Effector memory CD4-positive, alpha-beta T cell (primary cell): Measurements from ENCODE around the gene FBXW11.

ENCODE experiments used
- DNase-seq, 3 donors: peaks; one replicate each; pipeline ENCODE4 v3.0.0-alpha.2; 2020
- H3K27ac ChIP-seq: 2 replicates; pipeline ENCODE4 v1.7.0; 2013; ENCODE audit warnings: mild to moderate bottlenecking, low read length, moderate library complexity; ENCODE audit not compliant: insufficient read depth, poor library complexity, severe bottlenecking
- H3K27me3 ChIP-seq: replicated peaks from 2 replicates; pipeline ENCODE4 v1.7.0; 2013; ENCODE audit warnings: mild to moderate bottlenecking, low read length; ENCODE audit not compliant: insufficient read depth, control insufficient read depth, poor library complexity, severe bottlenecking
- H3K36me3 ChIP-seq: 2 replicates; pipeline ENCODE4 v1.7.0; 2013; ENCODE audit warnings: mild to moderate bottlenecking, low read length, moderate library complexity; ENCODE audit not compliant: control insufficient read depth, insufficient read depth
- H3K4me1 ChIP-seq: 2 replicates; pipeline ENCODE4 v1.7.0; 2013; ENCODE audit warnings: low read length, mild to moderate bottlenecking; ENCODE audit not compliant: control insufficient read depth, insufficient read depth, poor library complexity, severe bottlenecking
- H3K4me3 ChIP-seq: 2 replicates; pipeline ENCODE4 v1.7.0; 2013; ENCODE audit warnings: low read length, low read depth, mild to moderate bottlenecking; ENCODE audit not compliant: insufficient read depth, poor library complexity, severe bottlenecking
- H3K9me3 ChIP-seq: 2 replicates; pipeline ENCODE4 v1.7.0; 2013; ENCODE audit warnings: mild to moderate bottlenecking, low read length, moderate library complexity; ENCODE audit not compliant: control insufficient read depth

FBXW11 gene

DNA sequence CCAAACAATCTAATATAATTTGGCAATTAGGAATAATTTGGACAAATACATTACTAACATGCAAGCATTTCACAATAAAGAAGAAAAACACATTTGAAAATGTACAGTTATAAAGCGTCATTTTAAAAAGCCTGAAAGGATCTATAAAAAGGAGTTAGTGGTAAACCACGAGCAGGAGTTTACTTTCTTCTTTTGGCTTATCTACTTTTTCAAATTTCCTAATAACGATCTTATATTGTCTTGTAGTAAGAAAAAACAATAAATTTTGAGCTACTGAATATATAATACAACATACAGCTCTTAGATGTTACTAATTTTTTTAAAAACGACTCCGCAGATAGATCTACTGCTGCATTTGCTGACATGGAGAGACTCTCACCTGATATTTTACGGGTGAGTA lies 141.0 kb downstream of the FBXW11 start:
- Histone ChIP-seq H3K9me3 (no peaks in the 10 kb centered on the region), H3K27ac (no peak overlapping the region), H3K4me3 (no peak overlapping the region), H3K4me1 (no peaks in the 10 kb centered on the region), H3K27me3 (no peaks in the 10 kb centered on the region), H3K36me3 (peaks cover 29% of the 10 kb centered on the region)
- DNase-seq: no peak

DNA sequence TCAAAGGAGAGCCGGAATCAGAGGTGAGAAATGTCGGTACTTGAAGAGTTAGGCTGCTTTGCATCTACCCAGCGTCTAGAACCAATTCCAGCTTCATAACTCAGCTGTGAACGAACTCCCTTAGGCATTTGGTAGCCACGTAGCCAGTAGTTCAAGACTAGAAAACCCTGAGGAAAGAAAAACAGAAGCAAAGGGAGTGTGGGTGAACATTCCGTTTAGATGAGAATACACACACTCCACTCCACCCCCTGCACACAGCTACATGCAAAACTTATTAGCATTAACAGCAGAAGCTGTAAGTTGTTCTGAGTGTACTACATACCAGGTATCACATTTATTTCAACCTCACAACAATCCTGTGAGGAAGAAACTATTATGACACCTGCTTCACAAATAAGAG lies 142.5 kb downstream of the FBXW11 start:
- Histone ChIP-seq H3K4me1 (no peaks in the 10 kb centered on the region), H3K9me3 (no peaks in the 10 kb centered on the region), H3K4me3 (no peak overlapping the region), H3K27ac (no peak overlapping the region), H3K27me3 (no peaks in the 10 kb centered on the region), H3K36me3 (peaks cover 18% of the 10 kb centered on the region)
- DNase-seq: no peak

DNA sequence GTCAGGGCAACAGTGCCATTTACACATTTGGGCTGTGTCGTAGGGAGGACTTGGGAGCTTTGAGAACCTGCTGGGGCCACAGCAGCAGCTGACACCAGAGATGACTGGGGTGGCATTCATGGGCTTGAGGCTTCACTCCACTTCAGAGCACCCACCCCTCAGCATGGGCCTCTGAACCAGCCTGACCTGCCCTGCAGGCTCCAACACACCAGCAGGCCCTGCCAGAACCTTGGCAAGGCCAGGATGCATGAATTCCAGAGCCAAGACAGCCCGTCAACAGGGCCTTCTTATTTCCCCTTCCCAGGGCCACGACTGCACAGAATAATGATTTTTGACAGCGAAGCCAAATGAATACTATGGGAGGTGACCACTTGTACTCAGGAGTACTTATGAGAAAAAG lies 143.8 kb downstream of the FBXW11 start:
- DNase-seq: no peak

DNA sequence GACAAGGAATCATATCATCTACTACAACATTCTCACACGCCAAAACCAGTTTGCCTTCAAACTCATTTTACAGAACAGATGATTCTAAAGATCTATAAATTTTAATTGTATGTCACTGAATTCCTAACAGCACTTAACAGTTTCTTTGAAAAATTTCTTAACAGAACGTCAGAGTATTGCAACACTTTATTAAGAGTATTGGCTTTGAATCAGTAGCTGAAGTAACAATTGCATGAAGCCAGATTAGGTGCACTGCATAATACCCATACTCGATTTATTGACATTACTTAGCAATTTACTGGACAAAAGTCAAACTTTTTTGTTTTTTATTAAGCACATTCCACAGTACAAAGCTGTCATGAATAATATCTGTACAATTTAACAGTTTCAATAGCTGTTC lies 145.1 kb downstream of the FBXW11 start:
- Histone ChIP-seq H3K9me3 (no peaks in the 10 kb centered on the region), H3K27ac (no peak overlapping the region), H3K4me1 (no peaks in the 10 kb centered on the region)

More for the DNA sequence above, 143.8 kb downstream of the FBXW11 start:
- Histone ChIP-seq H3K27me3 (no peaks in the 10 kb centered on the region), H3K36me3 (peaks cover 6% of the 10 kb centered on the region), H3K4me1 (no peaks in the 10 kb centered on the region), H3K4me3 (no peak overlapping the region), H3K27ac (no peak overlapping the region), H3K9me3 (no peaks in the 10 kb centered on the region)

DNA sequence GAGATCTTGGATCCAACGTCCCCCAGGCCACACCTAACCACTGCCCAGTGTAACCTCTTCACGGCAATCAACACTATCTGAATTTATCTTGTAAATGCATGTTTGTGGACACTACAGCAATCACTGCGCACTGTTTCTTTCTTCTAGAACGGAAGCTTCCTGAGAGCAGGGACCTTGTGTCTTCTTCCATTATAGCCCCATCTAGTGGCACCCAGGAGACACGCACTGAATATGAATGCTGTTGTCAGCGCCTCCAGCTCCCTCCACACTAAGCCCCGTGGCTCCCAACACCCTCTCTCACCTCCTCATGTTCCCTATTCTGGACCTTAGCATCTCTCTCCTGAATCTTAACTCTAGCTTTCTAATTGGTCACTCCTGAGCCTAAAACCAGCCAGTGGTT lies 148.1 kb downstream of the FBXW11 start:
- Histone ChIP-seq H3K4me3 (no peak overlapping the region), H3K4me1 (no peaks in the 10 kb centered on the region), H3K27ac (no peak overlapping the region), H3K27me3 (no peaks in the 10 kb centered on the region), H3K36me3 (peaks cover 6% of the 10 kb centered on the region), H3K9me3 (no peaks in the 10 kb centered on the region)
- no peak for DNase-seq

More for the DNA sequence above, 145.1 kb downstream of the FBXW11 start:
- Histone ChIP-seq H3K27me3 (no peaks in the 10 kb centered on the region), H3K36me3 (peaks cover 6% of the 10 kb centered on the region), H3K4me3 (no peak overlapping the region)
- DNase-seq: no peak

DNA sequence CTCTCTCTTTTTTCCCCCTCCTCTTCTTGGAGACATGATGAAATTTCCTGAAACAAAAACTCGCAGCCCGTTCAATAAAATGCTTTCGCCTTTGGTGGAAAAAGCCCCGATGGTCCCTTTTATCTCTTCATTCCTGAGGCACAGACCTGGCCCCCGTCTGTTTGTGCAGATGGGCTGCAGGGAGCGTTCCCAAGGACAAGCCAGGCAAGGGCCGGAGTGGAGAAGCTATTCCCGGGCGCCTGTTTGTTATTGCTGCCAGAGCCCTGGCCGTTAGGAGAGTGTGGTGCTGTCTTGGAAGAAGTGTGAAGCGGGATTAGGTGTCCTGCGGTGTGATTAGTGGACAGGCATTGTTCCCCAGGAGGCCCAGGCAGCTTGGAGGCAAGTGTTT lies 149.0 kb downstream of the FBXW11 start:
- H3K27ac ChIP-seq: no peak overlapping the region
- DNase-seq: no peak
- no peaks in the 10 kb centered on the region for H3K4me1 ChIP-seq
- no peaks in the 10 kb centered on the region for H3K9me3 ChIP-seq
- H3K36me3 ChIP-seq: peaks cover 2% of the 10 kb centered on the region
- H3K27me3 ChIP-seq: no peaks in the 10 kb centered on the region
- H3K4me3 ChIP-seq: no peak overlapping the region

DNA sequence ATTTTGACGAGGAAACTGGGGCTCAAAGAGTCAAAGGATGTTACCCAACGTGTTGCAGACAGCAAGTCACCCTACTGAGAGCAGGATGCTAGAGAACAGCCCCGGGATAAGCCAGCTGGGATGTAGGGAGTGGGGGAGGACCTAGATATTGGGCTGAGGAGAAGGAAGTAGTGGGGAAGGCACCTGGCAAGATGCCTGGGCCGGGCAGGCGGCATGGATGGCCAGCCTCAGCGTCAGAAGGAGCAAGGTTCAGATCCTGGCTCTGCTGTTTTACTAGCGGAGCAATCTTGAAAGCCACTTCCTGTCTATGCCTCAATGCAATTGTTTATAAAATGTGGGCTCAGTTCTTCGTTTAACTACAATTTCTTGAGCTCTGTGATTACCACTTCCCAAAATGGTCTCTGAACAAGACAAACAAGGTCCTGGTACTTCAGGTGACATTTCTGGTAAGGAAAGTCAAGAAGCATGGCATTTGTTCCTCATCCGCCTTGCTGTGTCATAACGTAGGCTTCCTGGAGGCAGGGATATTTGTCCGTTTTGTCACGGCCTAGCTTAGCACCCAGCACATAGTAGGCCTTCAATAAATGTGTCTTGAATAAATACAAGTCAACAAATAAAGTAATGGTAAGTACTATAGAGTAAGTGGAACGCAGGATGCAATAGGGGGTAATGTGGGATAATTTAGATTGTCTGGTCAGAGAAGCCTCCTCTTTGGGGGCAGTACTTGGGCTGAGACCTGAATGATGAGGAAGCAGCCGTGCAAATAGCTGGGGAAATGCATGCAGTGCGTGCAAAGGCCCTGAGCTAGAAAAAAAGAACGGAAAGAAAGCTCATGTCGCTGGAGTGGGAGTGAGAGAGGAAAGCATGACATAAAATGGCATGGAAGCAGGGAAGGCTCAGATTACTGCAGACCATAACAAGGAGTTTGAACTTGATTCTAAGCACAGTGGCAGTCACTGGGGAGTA lies 150.4 kb downstream of the FBXW11 start:
- H3K36me3 ChIP-seq: no peaks in the 10 kb centered on the region
- no peak overlapping the region for H3K27ac ChIP-seq
- H3K4me3 ChIP-seq: no peak overlapping the region
- no peak for DNase-seq
- no peaks in the 10 kb centered on the region for H3K27me3 ChIP-seq
- H3K9me3 ChIP-seq: no peaks in the 10 kb centered on the region
- H3K4me1 ChIP-seq: no peaks in the 10 kb centered on the region

DNA sequence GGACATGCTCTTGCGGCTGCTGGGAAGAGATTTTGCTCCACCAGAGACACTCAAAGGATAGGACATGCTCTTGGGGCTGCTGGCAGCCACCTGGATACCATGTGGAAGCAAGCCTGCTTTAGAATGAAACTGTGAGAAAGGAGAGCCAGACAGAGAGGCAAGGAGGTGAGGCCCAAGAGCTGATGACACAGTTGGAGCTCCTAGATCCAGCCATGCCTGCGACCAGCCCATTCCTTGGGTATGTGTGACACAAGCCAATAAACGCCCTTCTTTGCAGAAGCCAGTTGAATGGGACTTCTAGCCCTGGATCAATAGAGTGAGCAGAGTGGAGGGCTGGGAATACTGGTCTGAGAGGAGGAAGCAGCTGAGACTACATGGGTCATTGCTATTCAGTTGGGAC lies 151.2 kb downstream of the FBXW11 start:
- no peaks in the 10 kb centered on the region for H3K4me1 ChIP-seq
- no peak overlapping the region for H3K4me3 ChIP-seq
- no peaks in the 10 kb centered on the region for H3K27me3 ChIP-seq
- no peaks in the 10 kb centered on the region for H3K9me3 ChIP-seq
- H3K36me3 ChIP-seq: no peaks in the 10 kb centered on the region
- DNase-seq: no peak
- no peak overlapping the region for H3K27ac ChIP-seq

DNA sequence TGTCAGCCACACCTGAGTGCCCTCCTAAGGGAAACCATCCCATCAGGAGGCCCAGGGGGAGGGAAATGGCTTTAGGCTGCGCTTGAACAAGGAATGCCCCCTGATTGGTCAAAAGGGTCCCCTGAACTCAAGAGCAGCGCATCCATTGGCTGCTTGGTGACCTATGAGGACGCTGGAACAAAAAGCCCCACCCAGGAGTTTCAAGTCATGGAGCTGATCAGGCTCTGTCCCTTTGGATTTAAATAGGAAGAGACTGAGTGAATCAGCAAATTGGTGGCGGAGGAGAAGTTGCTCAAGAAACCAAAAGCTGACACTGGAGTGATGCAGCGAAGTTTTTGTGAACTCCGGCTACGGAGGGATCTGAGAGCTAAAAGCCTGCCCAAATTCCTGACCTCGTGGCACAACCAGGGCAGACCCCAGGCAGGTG lies 154.2 kb downstream of the FBXW11 start:
- Histone ChIP-seq H3K27ac (no peak overlapping the region), H3K4me1 (no peaks in the 10 kb centered on the region), H3K27me3 (no peaks in the 10 kb centered on the region), H3K9me3 (no peaks in the 10 kb centered on the region), H3K4me3 (no peak overlapping the region), H3K36me3 (no peaks in the 10 kb centered on the region)
- no peak for DNase-seq

DNA sequence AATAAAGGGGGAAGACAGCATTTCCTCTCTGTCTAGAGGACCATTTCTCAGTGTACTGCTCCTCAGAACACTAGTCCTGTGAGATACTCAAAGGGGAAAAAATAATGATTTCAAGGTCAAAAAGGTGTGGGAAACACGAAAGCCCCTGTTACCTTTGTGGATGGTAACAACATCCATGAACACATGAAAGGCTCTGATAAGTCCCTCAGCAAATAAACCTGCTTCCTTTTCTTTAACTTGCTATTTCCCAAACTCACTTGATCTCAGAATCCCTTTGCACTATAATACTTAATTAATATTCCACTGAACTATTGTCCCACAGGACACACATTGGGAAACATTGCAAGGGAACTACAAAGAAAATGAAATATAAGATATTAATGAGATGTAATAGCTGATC lies 155.2 kb downstream of the FBXW11 start:
- DNase-seq: no peak
- H3K27me3 ChIP-seq: no peaks in the 10 kb centered on the region
- no peak overlapping the region for H3K4me3 ChIP-seq
- H3K36me3 ChIP-seq: no peaks in the 10 kb centered on the region
- no peak overlapping the region for H3K27ac ChIP-seq
- no peaks in the 10 kb centered on the region for H3K4me1 ChIP-seq
- H3K9me3 ChIP-seq: no peaks in the 10 kb centered on the region
